Mucosa of rectum (tissue), 2 donors: Measurements from ENCODE around the gene BMP10.

ENCODE experiments used
- H3K27ac ChIP-seq, 2 donors: one replicate each; pipeline ENCODE4 v1.7.0; 2013; ENCODE audit warnings: inconsistent platforms in 2 of 2, low read depth in 2 of 2, low read length in 2 of 2
- H3K27me3 ChIP-seq, 2 donors: one replicate each; pipeline ENCODE4 v1.7.0; 2013; ENCODE audit warnings: low read length in 2 of 2; ENCODE audit not compliant: control insufficient read depth in 2 of 2, insufficient read depth in 2 of 2
- H3K36me3 ChIP-seq, 2 donors: one replicate each; pipeline ENCODE4 v1.7.0; 2013; ENCODE audit warnings: low read length in 2 of 2; ENCODE audit not compliant: control insufficient read depth in 2 of 2, insufficient read depth in 2 of 2
- H3K4me1 ChIP-seq, 2 donors: one replicate each; pipeline ENCODE4 v1.7.0; 2013; ENCODE audit warnings: low read length in 2 of 2, mild to moderate bottlenecking in 1 of 2; ENCODE audit not compliant: control insufficient read depth in 2 of 2, insufficient read depth in 2 of 2
- H3K4me3 ChIP-seq, 2 donors: one replicate each; pipeline ENCODE4 v1.7.0; 2013; ENCODE audit warnings: low read length in 2 of 2
- H3K9ac ChIP-seq, 2 donors: one replicate each; pipeline ENCODE4 v1.7.0; 2013; ENCODE audit warnings: low read length in 2 of 2, low read depth in 1 of 2, mild to moderate bottlenecking in 1 of 2
- H3K9me3 ChIP-seq, 2 donors: one replicate each; pipeline ENCODE4 v1.7.0; 2013; ENCODE audit warnings: low read length in 2 of 2; ENCODE audit not compliant: control insufficient read depth in 2 of 2
- donor health status: healthy.
- donor health status: Normal muscosa, but diverticular disease.

BMP10 gene

GRCh38 chr2:68871159-68871764, at the start of gene BMP10:
TSS of gene BMP10 (minus strand) at chr2:68871397. CDS start at chr2:68871358, 39 bp downstream.
- Histone ChIP-seq H3K4me1 (no peaks in the 10 kb centered on the region), H3K36me3 (no peaks in the 10 kb centered on the region), H3K27ac (no peak within 1 kb of the TSS), H3K9me3 (no peaks in the 10 kb centered on the region), H3K4me3 (no peak within 1 kb of the TSS), H3K27me3 (no peaks in the 10 kb centered on the region), H3K9ac (no peak within 1 kb of the TSS)

DNA sequence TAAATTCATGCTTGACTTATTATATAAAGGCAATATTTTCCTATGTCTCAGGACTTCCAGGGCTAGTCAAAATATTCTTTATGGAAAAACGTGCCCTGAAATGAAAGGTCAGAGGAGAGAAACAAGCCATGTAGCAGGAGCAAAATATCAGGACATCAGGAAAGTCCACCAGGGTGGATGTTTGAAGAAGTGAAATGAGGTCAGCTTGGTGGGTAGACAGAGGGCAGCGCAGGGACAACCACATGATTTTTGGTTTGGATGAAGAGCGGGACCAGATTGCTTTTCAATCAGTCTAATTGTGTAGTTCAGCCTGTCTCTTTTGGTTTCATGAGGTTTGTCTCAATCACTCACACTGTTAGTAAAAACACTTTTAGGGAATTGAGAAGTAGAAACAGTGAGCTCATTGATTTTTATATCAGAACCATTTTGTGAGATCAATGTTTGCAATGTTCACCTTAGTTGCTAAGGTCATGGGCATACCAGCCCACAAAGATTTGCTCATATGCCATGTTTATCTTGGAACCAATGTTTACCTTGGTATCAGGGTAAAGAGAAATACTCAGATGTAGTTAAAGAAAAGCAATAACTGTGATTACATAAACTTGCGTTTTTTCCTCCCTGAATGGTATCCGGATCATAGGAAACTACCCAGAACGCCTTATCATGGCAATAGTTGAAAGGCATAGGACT, 49.4 kb upstream of the BMP10 start:
- no peaks in the 10 kb centered on the region for H3K36me3 ChIP-seq

DNA sequence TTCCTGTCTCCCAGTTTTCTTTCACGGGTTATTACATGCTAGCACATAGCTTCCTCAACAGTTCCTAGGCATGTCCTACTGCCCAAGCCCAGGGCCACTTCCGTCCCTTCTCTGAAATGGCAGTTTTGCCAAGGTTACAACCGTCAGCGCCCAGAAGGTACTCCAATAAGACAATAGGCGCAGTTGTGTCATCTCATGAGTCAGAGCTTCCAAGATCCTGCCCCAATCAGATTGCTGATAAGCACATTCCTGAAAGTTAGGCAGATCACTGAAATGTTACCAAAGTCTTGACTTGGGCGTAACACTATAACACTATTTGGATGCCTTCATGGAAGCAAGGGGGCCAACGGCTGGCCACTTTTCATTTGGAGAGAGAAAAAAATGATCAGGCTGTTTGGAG, 47.3 kb upstream of the BMP10 start:
- H3K4me3 ChIP-seq: no peak overlapping the region
- H3K27me3 ChIP-seq: no peaks in the 10 kb centered on the region
- no peaks in the 10 kb centered on the region for H3K4me1 ChIP-seq
- H3K9ac ChIP-seq: no peak overlapping the region
- no peaks in the 10 kb centered on the region for H3K9me3 ChIP-seq
- no peak overlapping the region for H3K27ac ChIP-seq
- H3K36me3 ChIP-seq: no peaks in the 10 kb centered on the region

More for the DNA sequence above, 49.4 kb upstream of the BMP10 start:
- Histone ChIP-seq H3K9me3 (no peaks in the 10 kb centered on the region), H3K27me3 (no peaks in the 10 kb centered on the region), H3K4me3 (no peak overlapping the region), H3K27ac (no peak overlapping the region), H3K4me1 (no peaks in the 10 kb centered on the region), H3K9ac (no peak overlapping the region)

DNA sequence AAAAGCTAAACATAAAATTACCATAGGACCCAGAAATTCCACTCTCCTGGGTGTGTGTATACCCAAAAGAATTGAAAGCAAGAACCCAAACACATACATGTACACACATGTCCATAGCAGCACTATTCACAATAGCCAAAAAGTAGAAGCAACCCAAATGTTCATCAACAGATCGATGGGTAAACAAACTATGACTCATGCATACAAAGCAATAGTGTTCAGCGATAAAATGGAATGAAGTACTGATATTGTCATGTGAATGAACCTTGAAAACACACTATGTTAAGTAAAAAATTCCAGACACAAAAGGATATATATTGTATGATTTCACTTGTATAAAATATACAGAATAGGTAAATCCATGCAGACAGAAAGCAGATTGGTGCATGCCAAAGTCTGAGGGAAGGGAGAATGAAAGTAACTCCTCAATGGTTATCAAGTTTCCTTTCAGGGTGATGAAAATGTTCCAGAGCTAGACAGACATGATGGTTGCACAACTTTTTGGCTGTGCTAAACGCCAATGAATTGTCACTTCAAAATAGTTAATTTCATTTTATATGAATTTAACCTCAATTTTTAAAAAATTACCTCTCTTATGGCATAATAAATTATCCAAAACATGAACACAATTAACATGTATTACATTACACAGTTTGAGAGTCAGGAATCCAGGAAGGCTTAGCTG, 46.0 kb upstream of the BMP10 start:
- Histone ChIP-seq H3K9me3 (no peaks in the 10 kb centered on the region), H3K27ac (no peak overlapping the region), H3K36me3 (no peaks in the 10 kb centered on the region), H3K9ac (no peak overlapping the region), H3K27me3 (no peaks in the 10 kb centered on the region), H3K4me1 (no peaks in the 10 kb centered on the region), H3K4me3 (no peak overlapping the region)

DNA sequence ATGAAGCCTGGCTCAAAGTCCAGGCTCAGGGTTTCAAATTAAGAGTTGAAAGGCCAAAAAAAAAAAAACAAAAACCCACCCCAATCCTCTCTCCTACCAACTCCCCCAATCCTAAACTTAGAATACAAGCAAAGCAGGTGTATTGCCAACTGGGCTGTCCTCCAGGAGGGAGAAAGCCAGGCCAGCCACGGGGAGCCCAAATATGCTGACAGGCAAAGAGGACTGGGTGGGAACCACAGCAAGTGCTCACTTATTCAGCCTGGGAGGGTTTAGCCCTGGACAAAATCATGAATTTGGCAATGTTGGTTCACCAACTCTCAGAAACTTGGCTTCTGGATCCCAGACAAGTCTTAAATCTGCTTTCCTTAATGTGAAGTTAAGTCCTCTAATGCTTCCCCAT, 45.0 kb upstream of the BMP10 start:
- Histone ChIP-seq H3K9ac (no peak overlapping the region), H3K36me3 (no peaks in the 10 kb centered on the region), H3K4me3 (no peak overlapping the region), H3K27ac (no peak overlapping the region), H3K4me1 (no peaks in the 10 kb centered on the region), H3K9me3 (no peaks in the 10 kb centered on the region), H3K27me3 (no peaks in the 10 kb centered on the region)

GRCh38 chr2:68915393-68915792, 44.2 kb upstream of the BMP10 start:
- H3K9ac ChIP-seq: no peak overlapping the region
- H3K27ac ChIP-seq: no peak overlapping the region
- no peaks in the 10 kb centered on the region for H3K36me3 ChIP-seq
- no peak overlapping the region for H3K4me3 ChIP-seq
- no peaks in the 10 kb centered on the region for H3K27me3 ChIP-seq
- no peaks in the 10 kb centered on the region for H3K4me1 ChIP-seq
- no peaks in the 10 kb centered on the region for H3K9me3 ChIP-seq

DNA sequence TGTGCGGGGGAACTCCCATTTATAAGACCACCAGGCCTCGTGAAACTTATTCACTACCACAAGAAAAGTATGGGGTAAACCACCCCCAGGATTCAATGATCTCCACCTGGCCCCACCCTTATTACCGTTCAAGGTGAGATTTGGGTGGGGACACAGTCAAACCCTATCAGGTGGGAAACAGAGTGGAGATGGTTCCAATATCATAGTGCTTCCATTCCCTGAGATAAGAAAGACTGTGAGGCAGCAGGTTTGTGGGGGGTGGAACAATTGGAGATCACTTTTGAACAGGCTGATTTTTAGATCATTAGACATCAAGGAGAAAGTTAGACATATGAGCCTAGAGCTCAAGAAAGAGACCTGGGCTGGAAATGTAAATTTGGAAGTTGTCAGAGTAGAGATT, 42.2 kb upstream of the BMP10 start:
- H3K9ac ChIP-seq: no peak overlapping the region
- no peaks in the 10 kb centered on the region for H3K27me3 ChIP-seq
- no peak overlapping the region for H3K4me3 ChIP-seq
- H3K27ac ChIP-seq: no peak overlapping the region
- H3K4me1 ChIP-seq: peaks cover 6% of the 10 kb centered on the region in 2 donors
- H3K36me3 ChIP-seq: no peaks in the 10 kb centered on the region
- no peaks in the 10 kb centered on the region for H3K9me3 ChIP-seq

DNA sequence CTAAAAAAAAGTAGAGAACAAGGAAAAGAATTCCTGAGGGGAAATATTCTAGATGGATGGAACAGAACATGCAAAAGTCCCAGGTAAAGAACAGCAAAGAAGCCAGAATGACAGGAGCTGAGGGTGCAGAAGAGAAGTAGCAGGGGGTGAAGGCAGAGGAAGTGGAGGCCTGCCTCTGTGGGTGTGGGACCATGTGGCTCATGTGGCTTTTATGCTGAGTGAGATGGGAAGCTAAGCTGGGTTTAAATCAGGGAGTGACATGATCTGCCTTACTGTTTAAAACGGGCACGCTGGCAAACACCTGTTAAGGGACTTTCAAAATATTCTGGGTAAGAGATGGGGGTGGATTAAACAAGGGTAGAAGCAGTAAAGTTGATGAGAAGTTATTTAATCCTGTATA, 41.5 kb upstream of the BMP10 start:
- H3K9me3 ChIP-seq: no peaks in the 10 kb centered on the region
- no peaks in the 10 kb centered on the region for H3K36me3 ChIP-seq
- no peak overlapping the region for H3K4me3 ChIP-seq
- peaks cover 8 to 9% of the 10 kb centered on the region in 2 donors for H3K4me1 ChIP-seq
- H3K9ac ChIP-seq: no peak overlapping the region
- no peak overlapping the region for H3K27ac ChIP-seq
- no peaks in the 10 kb centered on the region for H3K27me3 ChIP-seq

DNA sequence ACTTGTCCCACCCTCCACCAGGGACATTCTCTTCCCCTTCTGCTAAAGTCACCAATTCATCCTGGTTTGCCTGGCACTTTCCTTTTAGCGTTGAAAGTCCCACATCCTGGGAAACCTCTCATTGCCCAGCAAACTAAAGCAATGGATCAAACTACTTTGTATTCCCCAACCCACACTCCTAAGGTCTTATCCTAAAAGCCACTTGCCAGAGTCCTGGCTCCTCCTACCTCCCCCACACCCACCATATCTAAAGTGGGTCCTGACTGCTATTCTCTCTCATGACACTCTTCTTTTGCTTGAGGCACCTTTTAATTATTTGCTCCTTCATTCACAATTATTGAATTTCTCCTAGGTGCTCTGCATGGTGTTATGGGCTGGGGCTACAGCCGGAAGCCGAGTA, 40.9 kb upstream of the BMP10 start:
- Histone ChIP-seq H3K9ac (no peak overlapping the region), H3K36me3 (no peaks in the 10 kb centered on the region), H3K27me3 (no peaks in the 10 kb centered on the region), H3K27ac (no peak overlapping the region), H3K4me3 (no peak overlapping the region), H3K4me1 (peaks cover 9 to 10% of the 10 kb centered on the region in 2 donors), H3K9me3 (no peaks in the 10 kb centered on the region)

DNA sequence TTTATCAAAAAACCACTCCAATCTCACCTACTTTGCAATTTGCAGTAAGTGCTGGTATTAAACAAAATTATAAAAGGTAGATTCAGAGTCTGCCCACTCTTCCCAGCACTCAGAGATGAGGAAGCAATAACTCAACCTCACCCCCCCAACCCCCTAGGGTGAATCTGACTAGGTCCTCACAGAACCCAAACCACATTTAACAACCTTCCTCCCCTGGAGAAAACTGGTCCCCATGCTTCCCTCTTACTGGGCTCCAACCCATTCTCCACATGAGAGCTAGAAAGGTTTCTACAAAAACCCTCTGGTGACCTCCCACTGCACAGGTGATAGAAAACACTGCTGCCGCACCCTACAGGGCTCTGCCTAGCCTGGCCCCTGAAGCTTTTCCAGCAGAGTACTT, 40.5 kb upstream of the BMP10 start:
- no peaks in the 10 kb centered on the region for H3K9me3 ChIP-seq
- H3K27me3 ChIP-seq: no peaks in the 10 kb centered on the region
- H3K9ac ChIP-seq: no peak overlapping the region
- no peak overlapping the region for H3K4me3 ChIP-seq
- H3K4me1 ChIP-seq: peaks cover 9 to 10% of the 10 kb centered on the region in 2 donors
- H3K27ac ChIP-seq: no peak overlapping the region
- H3K36me3 ChIP-seq: no peaks in the 10 kb centered on the region
